ENCODE measurements around the gene ZNF341. TPM values are rescaled to one million over a fixed set of nuclear protein-coding genes. Genes with fewer than 3 reads are reported as not detected.

The ZNF341 gene
- total RNA-seq, 1 experiment from 2014 or later: 7.7 TPM

- POLR2A ChIA-PET: no interaction called here
Measured at GRCh38 chr20:33777816-33778215, 46.0 kb downstream of the ZNF341 start.

GRCh38 chr20:33781133-33781532 is 49.3 kb downstream of the ZNF341 start:
- no peak overlapping the region for H3K27ac ChIP-seq (ENCODE audit: low read length)
- H3K4me3 ChIP-seq (ENCODE audit: low read depth in 2 of 2, low read length in 2 of 2): no peak overlapping the region
- no peaks in the 10 kb centered on the region for H3K4me1 ChIP-seq (ENCODE audit: control insufficient read depth, insufficient read depth, low read length)
- no peaks in the 10 kb centered on the region for H3K9me3 ChIP-seq (ENCODE audit: control insufficient read depth, insufficient read depth, low read depth, low read length)
- H3K36me3 ChIP-seq (ENCODE audit: control insufficient read depth, insufficient read depth, low read length): no peaks in the 10 kb centered on the region
- H3K27me3 ChIP-seq (ENCODE audit: control insufficient read depth, insufficient read depth, low read length): no peaks in the 10 kb centered on the region
- DNase-seq (ENCODE audit: low read depth, low spot score) (no peak), ATAC-seq (no peak)
- in situ Hi-C loops (cut with HindIII; ENCODE audit: low pct_unique_long_range_greater_than_20kb, low sequenced_read_pairs) (no loop called here), intact Hi-C loops (cut with micrococcal nuclease; ENCODE audit: unreplicated experiment) (no loop called here)
- BruUV-seq (replicated peaks): no TSS peak
- ChIA-PET POLR2A (no interaction called here), CTCF (interaction anchor here (0.7 kb wide), 1 partner anchor 1314 kb away, joined by 13 read pairs; no protein-coding TSS in a partner anchor)
- no peak for TF ChIP-seq SIN3A (IDR thresholded peaks at IDR 0.05; ENCODE audit: borderline replicate concordance, insufficient read depth, low read depth, low read length)
- no peak for TF ChIP-seq REST (IDR thresholded peaks at IDR 0.05; ENCODE audit: insufficient read depth in 1 of 2, low read depth in 2 of 2, low read length in 1 of 2)

More at GRCh38 chr20:33777816-33778215, 46.0 kb downstream of the ZNF341 start:
- ATAC-seq: no peak
- Histone ChIP-seq H3K36me3 (ENCODE audit: control insufficient read depth, insufficient read depth, low read length) (no peaks in the 10 kb centered on the region), H3K27me3 (ENCODE audit: control insufficient read depth, insufficient read depth, low read length) (no peaks in the 10 kb centered on the region), H3K4me3 (ENCODE audit: low read depth in 2 of 2, low read length in 2 of 2) (no peak overlapping the region), H3K27ac (ENCODE audit: low read length) (no peak overlapping the region), H3K9me3 (ENCODE audit: control insufficient read depth, insufficient read depth, low read depth, low read length) (no peaks in the 10 kb centered on the region), H3K4me1 (ENCODE audit: control insufficient read depth, insufficient read depth, low read length) (no peaks in the 10 kb centered on the region)
- no TSS peak for BruUV-seq (replicated peaks)
- intact Hi-C loops (cut with micrococcal nuclease; ENCODE audit: unreplicated experiment): no loop called here
- no peak for DNase-seq (ENCODE audit: low read depth, low spot score)
- TF ChIP-seq POLR2AphosphoS5 (IDR thresholded peaks at IDR 0.05; ENCODE audit: low read depth, low read length) (no peak), CTCF (IDR thresholded peaks at IDR 0.05) (no peak)
- CTCF ChIA-PET: no interaction called here
- in situ Hi-C loops (cut with HindIII; ENCODE audit: low pct_unique_long_range_greater_than_20kb, low sequenced_read_pairs): no loop called here

GRCh38 chr20:33781945-33782344 is 50.1 kb downstream of the ZNF341 start:
- intact Hi-C loops (cut with micrococcal nuclease; ENCODE audit: unreplicated experiment) (no loop called here), in situ Hi-C loops (cut with HindIII; ENCODE audit: low pct_unique_long_range_greater_than_20kb, low sequenced_read_pairs) (no loop called here)
- DNase-seq (ENCODE audit: low read depth, low spot score) (no peak), ATAC-seq (no peak)
- TF ChIP-seq POLR2AphosphoS5 (IDR thresholded peaks at IDR 0.05; ENCODE audit: low read depth, low read length) (no peak), CTCF (IDR thresholded peaks at IDR 0.05) (no peak)
- Histone ChIP-seq H3K27ac (ENCODE audit: low read length) (no peak overlapping the region), H3K4me3 (ENCODE audit: low read depth in 2 of 2, low read length in 2 of 2) (no peak overlapping the region), H3K9me3 (ENCODE audit: control insufficient read depth, insufficient read depth, low read depth, low read length) (no peaks in the 10 kb centered on the region), H3K36me3 (ENCODE audit: control insufficient read depth, insufficient read depth, low read length) (no peaks in the 10 kb centered on the region), H3K27me3 (ENCODE audit: control insufficient read depth, insufficient read depth, low read length) (no peaks in the 10 kb centered on the region), H3K4me1 (ENCODE audit: control insufficient read depth, insufficient read depth, low read length) (no peaks in the 10 kb centered on the region)
- no TSS peak for BruUV-seq (replicated peaks)
- ChIA-PET CTCF (no interaction called here), POLR2A (interaction anchor here (0.5 to 0.6 kb wide), 2 partner anchors 18 to 1491 kb away, joined by 4 to 14 read pairs; no protein-coding TSS in a partner anchor)
